Endothelial cell of hepatic sinusoid (primary cell): ENCODE results near the gene PDCD1.

Experiments
- in situ Hi-C: cut with HindIII; loops from 2 replicates; pipeline ENCODE4 v1.10.0; 2017; ENCODE audit warnings: low sequenced_read_pairs

PDCD1 gene

DNA sequence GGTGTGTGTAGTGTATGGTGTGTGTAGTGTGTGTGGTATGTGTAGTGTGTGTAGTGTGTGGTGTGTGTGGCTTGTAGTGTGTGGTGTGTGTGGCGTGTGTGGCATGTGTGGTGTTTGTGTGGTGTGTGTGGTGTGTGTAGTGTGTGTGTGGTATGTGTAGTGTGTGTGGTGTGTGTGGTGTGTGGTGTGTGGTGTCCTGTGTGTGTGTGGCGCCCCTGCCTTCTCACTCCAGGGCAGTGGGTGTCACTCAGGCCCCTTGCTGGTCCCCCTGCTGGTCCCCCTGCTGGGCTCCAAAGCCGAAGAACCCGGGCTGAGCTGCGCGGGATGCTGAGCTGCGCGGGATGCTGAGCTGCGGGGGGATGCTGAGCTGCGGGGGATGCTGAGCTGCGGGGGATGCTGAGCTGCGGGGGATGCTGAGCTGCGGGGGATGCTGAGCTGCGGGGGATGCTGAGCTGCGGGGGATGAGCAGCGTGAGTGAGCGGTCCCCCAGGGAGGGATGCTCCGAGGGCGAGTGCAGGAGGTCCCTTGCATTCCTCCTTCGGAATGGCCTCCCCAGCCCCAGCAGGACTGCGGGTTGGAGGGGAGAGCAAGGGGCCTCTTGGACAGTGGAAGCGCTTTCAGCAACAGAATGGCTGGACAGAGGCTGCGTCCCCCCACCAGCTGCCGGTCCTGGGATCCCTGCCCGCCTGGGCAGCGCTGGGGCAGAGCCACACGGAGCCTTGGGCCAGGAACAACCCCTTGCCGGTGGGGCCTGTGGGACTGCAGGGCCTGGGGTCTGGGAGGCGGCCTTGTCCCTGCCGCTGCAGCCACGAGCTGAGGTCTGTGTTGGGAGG is 7.5 kb upstream of the PDCD1 start:
- in situ Hi-C loops: no loop called here

DNA sequence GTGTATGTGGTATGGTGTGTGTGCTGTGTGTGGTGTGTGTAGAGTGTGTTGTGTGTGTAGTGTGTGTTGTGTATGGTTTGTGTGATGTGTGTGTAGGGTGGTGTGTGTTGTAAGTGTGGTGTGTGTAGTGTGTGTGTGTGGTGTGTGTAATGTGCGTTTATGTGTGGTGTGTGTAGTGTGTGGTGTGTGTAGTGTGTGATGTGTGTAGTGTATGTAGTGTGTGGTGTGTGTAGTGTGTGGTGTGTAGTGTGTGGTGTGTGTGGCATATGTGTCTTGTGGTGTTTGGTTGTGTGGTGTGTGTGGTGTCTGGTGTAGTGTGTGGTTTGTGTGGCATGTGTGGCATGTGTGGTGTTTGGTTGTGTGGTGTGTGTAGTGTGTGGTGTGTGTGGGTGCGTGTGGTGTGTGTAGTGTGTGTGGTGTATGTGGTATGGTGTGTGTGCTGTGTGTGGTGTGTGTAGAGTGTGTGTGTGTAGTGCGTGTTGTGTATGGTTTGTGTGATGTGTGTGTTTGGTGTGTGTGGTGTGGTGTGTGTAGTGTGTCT is 6.8 kb upstream of the PDCD1 start:
- in situ Hi-C loops: no loop called here

DNA sequence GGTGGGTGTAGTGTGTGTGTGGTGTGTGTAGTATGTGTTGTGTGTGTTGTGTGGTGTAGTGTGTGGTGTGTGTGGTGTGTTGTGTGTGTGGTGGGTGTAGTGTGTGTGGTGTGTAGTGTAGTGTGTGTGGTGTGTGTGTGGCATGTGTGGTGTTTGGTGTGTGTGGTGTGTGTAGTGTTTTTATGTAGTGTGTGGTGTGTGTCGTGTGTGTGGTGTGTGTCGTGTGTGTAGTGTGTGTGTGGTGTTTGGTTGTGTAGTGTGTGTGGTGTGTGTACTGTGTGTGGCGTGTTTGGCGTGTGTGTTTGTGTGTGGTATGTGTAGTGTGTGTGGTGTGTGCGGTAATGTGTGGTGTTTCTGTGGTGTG is 6.1 kb upstream of the PDCD1 start:
- in situ Hi-C loops: no loop called here

DNA sequence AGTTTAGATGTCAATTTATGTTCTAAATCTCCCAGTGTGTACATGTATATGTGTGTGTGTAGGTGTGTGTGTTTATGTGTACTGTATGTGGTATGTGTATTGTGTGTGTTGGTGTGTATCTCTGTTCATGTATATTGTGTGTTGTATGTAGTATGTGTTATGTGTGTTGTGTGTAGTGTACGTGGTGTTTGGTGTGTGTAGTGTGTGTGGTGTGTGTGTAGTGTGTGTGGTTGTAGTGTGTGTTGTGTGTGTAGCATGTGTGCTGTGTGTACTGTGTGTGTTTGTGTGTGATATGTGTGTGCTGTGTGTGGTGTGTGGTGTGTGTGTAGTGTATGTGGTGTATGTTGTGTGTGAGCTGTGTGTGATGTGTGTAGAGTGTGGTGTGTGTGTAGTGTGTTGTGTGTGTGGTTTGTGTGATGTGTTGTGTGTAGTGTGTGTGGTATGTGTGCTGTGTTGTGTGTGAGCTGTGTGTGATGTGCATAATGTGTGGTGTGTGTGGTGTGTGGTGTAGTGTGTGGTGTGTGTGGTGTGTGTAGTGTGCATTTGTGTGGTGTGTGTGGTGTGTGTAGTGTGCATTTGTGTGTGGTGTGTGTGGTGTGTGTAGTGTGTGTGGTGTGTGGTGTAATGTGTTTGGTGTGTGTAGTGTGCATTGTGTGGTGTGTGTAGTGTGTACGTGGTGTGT is 5.6 kb upstream of the PDCD1 start:
- in situ Hi-C loops: no loop called here

DNA sequence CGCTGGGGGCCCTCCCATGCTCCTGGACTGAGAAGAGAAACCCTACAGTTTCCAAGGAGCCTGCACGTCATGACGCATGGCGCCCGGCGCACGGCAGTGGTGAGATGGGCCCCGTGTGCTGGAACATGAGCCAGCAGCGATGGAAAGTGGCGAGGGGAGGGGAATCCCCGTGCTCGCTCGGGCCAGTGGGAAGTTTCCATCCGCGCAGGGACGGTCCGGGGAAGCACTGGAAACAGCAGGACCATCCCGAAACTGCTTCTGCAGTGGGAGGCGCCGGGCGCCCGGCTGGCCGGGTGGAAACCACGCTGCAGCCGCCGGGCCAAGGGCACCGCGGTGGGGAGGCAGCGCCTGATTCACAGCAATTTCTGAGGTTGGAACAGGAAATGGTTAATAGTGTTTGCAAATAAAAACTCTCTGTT is 4.9 kb upstream of the PDCD1 start:
- in situ Hi-C loops: no loop called here

DNA sequence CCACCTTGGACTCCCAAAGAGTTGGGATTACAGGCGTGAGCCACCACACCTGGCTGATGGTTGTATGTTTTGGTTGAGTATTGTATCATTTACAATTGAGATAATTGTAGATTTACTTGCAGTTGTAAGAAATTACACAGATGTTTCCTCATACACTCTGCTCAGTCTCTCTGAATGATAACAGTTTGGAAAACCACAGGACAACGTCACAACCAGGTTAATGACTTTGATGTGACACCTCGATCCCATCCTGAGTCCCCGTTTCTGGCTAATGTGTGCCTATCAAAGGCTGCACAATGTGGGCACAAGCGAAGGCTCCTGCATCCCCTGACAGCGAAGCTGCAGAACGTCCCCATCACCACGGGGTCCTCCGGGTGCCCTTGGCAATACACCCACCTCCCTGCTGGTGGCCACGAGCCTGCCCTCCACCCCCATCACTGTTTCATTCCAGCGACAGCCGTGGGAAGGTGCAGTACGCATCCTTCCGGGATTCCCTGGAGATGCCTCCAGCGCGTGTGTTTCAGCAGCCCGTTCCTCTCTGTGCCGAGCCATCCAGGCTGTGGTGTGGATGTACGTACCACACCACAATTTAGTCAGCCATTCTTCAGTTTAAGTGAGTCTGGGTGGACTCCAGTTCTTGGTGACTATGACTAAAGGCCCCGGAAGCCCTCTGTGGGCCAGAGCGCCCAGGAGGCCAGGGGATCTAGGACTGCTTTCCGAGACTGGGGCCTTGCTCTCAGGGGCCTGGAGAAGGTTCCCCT is 4.3 kb upstream of the PDCD1 start:
- in situ Hi-C loops: no loop called here

DNA sequence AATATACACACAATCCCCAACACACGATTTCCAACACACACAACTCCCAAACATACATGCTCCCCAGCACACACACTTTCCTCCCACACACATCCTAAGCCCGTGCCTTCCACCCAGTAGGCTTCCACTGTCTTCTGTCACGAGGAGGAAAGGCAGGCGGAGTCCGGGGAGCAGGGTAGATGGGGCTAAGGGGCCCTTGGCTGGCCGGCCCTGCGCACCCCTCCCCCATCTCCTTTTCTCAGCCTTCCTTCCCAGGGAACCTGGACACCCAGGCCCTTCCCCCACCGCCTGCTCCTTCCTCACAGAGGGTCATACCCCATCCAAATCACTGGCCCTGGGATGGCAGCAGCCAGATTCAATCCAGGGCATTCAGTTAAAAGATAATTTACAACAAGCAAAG is 3.4 kb upstream of the PDCD1 start:
- in situ Hi-C loops: no loop called here

DNA sequence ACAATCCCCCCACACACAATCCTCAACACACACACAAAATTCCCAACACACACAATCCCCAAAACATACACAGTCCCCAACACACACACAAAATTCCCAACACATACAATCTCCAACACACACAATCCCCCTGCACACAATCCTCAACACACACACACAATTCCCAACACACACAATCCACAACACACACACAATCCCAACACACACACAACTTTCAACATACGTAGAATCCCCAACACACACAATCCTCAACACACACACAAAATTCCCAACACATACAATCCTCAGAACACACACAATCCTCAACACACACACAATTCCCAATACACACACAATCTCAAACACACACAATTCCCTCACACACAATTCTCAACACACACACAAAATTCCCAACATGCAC is 2.6 kb upstream of the PDCD1 start:
- in situ Hi-C loops: no loop called here

DNA sequence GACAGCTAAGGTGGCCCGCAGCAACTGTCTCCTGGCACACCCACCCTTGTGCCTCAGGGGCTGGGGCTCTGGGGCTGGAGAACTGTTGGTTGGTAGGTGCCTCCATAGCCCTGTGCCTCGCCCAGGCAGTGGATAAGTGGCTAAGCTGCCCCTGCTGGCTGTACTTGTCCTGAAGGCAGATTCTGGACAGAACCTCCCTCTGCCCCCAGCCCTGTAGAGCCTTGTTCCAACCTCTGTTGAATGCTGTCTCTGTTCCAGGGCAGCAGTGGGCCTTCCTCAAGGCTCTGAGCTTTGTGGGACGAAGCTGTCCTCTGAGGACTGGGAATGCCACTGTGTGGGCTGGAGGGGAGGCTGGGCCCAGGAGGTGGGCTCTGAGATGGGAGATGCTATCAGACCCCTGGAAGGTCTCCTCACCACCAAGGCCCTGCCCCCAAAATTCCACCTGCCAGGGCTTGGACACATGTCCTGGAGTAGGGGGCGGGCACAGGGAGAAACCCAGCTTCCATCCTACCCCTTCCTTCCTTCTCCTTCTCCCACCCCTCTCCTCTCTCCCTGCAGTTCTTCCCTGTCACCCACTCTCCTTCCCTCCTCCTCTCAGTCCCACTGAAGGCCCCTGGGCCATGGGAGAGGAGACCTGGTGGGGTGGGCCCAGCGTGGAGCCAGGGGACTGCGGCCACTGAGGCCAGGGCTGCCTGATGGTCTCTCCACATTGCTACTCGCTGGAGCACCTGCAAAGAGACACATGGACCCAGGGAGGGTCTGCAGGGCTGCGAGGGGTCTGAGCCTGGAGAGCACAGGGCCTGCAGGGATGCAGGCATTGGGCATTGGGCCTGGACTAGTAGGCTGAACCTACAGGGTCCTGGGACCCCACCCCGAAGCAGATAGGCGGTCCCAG is 1.7 kb upstream of the PDCD1 start:
- in situ Hi-C loops: no loop called here

DNA sequence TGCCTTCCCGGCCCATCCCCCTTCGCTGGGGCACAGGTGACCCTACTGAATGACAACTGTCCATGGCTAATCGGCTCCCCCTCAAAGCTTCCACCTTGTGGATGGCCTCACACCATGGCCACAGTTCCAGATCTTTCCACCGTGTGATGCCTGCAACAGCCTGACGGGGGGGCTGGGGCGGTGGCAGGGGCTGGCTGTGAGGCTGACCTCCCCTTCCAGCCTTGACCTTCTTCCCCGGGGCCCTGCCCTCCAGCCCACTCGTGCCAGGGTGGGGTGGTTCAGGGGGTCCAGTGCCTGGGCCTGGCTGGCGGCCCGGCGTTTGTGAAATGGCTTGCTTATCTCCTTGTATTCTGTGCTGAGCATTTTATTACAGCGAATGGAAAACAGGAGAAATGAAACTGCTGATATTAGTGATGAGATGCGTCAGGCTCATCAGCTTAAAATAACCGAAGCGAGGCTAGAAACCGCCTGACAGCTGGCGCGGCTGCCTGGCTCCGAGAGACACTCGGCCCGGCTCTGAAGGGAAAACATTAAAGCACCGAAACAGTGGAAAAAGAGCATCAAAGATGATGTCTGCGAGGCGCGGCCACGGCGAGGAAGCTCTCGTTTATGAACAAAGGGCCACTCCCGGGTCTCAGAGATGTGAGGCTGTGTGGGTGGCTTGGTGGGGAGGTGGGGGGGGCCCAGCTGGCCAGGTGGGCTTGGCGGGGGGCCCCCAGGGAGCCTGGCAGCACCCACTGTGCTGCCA is 916 bp upstream of the PDCD1 start:
- in situ Hi-C loops: no loop called here

DNA sequence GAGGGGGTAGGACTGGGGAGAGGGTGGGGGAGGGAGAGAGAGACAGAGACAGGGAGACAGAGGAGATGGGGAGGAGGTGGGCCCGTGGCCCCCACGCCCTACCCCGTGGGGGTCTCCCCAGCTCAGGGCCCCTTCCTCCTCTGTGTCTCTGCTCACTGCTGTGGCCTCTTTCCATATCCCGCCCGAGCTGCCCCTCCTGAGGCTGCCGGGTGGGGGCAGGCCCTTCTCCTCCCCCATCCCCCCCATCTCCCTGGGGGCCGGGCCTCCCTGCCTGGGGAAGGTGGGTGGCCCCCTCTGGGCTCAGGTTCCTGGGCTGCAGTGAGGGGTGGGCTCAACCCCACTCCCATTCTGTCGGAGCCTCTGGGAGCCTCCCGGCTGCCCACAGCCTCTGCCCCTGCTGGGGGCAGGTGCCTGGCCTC is 332 bp upstream of the PDCD1 start:
- in situ Hi-C loops: no loop called here

DNA sequence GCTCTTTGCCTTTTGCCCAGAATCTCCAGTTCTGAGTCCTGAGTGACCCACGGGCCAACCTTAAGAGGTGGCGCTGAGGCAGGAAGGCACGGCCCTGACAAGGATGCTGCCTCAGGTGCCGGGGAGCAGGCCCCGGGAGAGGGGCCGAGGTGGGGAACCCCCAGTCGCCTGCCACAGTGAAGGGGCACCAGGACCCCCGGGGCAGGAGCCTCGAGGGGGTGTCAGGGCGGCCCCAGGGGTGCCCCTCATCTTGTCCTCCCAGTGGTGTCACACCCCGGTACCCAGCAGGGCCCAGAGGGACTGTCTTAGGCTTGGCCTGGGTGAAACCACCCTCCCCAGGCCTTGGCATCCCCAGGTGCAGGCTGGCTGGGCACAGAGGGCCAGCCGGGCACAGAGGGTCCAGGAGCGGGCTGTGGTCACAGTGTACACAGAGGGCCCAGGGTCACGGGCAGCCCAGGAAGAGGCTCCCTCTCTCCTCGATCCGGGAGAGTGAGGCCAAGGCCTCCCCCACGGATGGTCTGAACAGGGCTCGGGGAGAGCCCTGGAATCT is 1.0 kb downstream of the PDCD1 start:
- in situ Hi-C loops: no loop called here

DNA sequence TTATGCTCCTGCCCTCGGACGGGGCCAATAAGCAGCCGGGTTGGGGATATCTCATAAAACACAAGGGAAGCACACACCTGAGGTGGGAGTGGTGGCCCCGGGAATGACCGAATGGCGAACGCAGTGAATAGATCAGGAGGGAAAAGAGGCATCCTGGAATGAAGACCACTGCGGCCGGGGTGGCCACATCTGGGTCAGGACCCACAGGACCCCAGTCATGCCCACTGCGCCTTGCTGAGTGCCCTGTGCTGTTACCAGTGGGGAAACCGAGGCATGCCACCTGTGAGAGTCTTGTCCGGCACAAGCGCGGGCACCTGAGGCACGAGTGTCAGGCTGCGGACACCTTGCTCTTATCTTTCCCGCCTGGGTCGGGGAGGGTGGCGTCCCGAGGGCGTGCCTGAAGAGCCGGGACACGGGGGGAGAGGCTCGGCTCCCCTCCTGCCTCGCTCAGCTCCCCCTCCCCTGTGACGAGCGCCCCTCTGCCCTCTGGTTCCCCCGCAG is 1.6 kb downstream of the PDCD1 start:
- in situ Hi-C loops: no loop called here

DNA sequence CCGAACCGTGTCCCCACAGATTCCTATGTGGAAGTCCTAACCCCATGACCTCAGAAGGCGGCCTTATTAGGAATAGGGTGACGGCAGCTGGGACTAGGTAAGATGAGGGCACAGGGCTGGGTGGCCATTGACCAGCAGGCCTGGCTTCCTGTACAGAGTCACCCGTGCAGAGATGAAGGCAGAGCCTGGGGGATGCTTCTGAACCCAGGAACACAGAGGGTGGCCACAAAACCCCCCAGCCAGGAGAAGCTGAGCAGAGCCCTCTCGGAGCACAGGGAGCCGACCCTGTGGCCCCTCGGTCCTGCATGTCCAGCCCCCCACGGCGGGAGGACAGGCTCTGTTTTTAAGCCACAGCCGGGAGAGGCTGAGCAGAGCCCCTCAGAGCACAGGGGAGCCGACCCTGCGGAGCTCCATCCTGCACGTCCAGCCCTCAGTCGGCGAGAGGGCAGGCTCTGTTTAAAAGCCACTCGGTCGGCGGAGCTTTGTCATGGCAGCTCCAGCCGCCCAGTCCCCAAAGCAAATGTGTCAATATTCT is 2.7 kb downstream of the PDCD1 start:
- in situ Hi-C loops: no loop called here

DNA sequence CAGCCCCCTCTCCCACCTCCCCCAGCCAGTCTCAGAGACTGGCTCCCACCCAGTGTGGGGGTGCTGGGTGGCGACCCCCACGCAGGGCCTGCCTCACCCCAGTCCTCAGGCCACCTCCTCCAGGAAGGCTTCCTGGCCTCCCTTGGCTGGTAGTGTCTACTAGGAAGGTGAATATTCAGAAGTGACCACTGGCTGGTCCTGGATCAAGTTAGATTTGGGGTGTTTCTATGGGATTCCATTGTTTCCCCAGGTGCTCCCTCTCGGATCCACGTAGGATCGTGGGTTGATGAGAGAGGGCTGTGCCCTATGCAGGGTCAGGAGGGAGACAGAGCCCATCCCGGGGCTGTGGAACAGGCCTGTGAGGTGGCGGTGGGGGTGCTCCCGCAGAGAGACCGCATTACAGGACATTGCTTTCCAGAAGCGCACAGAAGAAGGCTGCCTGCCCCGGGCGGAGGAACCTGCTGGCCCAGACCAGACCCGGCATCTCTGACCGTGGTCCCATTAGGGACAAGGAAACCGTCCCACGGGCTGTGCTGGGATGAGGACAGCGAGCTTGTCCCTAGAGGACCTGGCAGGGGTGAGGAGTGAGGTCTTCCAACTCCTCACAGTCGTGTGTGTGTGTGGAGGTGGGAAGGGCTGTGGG is 3.3 kb downstream of the PDCD1 start:
- in situ Hi-C loops: no loop called here

DNA sequence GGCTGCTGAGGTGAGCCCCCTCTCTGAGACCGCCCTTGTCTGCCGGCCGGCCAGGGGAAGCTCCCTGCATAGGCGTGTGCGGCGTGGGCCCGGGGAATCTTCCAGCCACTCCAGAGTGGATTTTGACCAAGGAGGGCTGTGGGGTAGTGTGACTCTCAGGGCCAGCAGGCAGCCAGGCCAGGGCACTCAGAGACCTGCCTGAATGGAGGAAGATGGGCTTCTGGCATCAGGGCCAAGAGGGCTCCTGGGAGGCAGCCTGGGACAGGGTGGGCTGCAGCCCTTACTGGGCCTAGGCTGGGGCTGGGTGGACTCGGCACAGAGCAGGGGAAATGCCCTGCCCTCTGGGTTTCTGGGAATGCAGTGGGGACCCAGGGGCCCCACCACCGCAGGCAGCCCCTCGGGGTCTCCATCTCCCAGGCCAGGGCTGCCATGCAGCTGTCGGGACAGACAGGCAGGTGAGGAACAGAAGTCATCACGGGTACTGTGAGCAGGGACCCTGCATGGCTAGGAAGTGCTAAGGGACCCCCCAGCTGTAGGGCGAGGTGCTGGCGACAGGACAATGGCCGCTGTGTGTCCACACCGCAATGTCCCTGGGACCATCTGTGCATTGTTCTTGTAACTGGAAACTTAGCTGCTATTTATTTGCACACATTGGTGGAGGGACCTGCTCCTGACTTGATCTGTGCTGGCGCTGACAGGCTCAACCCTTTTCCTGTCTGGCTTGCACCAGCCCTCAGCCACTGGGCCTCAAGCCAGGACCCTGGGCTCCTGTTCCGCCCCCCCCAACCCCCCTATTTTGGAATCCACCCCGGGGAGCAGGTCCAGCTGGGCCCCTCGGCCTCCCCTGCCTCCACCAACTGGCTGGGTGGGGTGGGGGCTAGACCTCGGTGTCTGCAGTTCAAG is 4.1 kb downstream of the PDCD1 start:
- in situ Hi-C loops: no loop called here

DNA sequence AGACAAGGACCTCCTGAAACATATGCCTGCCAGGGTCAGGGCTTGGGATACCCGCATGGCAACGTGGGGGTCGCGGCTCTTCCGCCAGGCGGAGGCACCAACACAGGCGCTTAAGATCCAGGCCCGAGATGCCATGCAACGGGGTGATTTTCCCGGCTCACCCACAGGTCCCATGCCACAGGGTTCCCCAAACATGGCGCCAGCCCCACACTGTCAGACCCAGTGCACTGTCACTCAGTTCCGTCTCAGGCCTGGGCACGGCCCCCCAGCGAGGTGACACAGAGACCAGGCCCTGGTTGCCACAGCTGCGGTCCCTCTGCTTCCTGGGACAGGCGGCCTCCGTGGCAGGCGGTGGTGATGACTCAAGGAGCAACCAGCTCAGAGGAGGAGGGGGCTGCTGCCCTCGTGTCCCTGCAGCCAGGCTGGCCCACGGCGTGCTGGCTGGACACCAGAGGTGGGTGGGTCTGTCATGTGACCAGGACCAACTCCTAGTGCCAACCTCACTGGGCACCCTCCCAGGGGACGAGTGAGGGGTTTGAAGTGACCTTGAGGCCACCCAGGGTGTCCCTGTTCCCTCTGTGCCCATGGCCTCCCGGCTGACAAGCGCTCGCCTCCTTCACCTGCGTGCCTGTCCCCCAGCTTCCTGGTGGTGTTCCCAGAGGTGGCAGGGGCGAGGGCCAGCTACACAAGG is 4.9 kb downstream of the PDCD1 start:
- in situ Hi-C loops: no loop called here
